Measurements from ENCODE around the gene SLC39A1. TPM values are rescaled to one million over a fixed set of nuclear protein-coding genes. Genes with fewer than 3 reads are reported as not detected.
"Not testable (repeated sequence)": the region's sequence is repeated elsewhere in the genome, so short reads cannot be mapped to it uniquely, and the experiment has no call there.

The SLC39A1 gene
- total RNA-seq, 2 experiments from 2014 or later = 29.6 to 31.1 TPM

GRCh38 chr1:153916297-153916696, 47.0 kb downstream of the SLC39A1 start:
- POLR2A ChIA-PET = interaction anchor here (1.2 kb wide), 2 partner anchors 7 to 74 kb away, joined by 3 to 5 read pairs; no protein-coding TSS in a partner anchor
- H3K27ac Mint-ChIP-seq = no peak overlapping the region

GRCh38 chr1:153912349-153912748, 51.0 kb downstream of the SLC39A1 start:
- H3K4me1 Mint-ChIP-seq = peaks cover 11% of the 10 kb centered on the region
- no peak overlapping the region for H3K27ac Mint-ChIP-seq
- DNase-seq (no peak), ATAC-seq (ENCODE audit: low read depth) (no peak)
- H3K27me3 Mint-ChIP-seq = no peaks in the 10 kb centered on the region
- H3K9me3 Mint-ChIP-seq = no peaks in the 10 kb centered on the region
- no peak overlapping the region for H3K4me3 Mint-ChIP-seq
- POLR2A ChIA-PET = interaction anchor here (2.8 kb wide), 1 partner anchor 11 kb away, joined by 7 read pairs; the partner anchor contains the start of gene GATAD2B
- peaks cover 20% of the 10 kb centered on the region for H3K36me3 Mint-ChIP-seq

More at GRCh38 chr1:153916297-153916696, 47.0 kb downstream of the SLC39A1 start:
- Mint-ChIP-seq H3K9me3 (no peaks in the 10 kb centered on the region), H3K36me3 (peaks cover 13% of the 10 kb centered on the region), H3K4me1 (peaks cover 41% of the 10 kb centered on the region), H3K4me3 (no peak overlapping the region), H3K27me3 (no peaks in the 10 kb centered on the region)
- ATAC-seq (ENCODE audit: low read depth) (no peak), DNase-seq (no peak)

- not testable (repeated sequence) for H3K9me3 Mint-ChIP-seq; DNase-seq; H3K27ac Mint-ChIP-seq; H3K4me3 Mint-ChIP-seq; H3K27me3 Mint-ChIP-seq; ATAC-seq (ENCODE audit: low read depth)
- peaks cover 25% of the 10 kb centered on the region for H3K36me3 Mint-ChIP-seq
- H3K4me1 Mint-ChIP-seq = peaks cover 14% of the 10 kb centered on the region
- POLR2A ChIA-PET = interaction anchor here (2.8 kb wide), 1 partner anchor 13 kb away, joined by 7 read pairs; the partner anchor contains the start of gene GATAD2B
These were observed 52.8 kb downstream of the SLC39A1 start for GRCh38 chr1:153910560-153910959.

Small RNA genes lying within 50 kb of the gene (microRNA-seq; reads per million reads assigned to microRNA genes)
- gene MIR6737 = not detected

Other genes starting within 250 kb of the SLC39A1 start
- 10 to 100 TPM; 53.6 to 57.2 TPM for gene INTS3, start 235.5 kb downstream of the SLC39A1 start, total RNA-seq
- gene SLC27A3, start 188.1 kb downstream of the SLC39A1 start, total RNA-seq = 10 to 100 TPM; 38.9 to 44.0 TPM
- 10 to 100 TPM; 86.3 to 96.7 TPM for gene GATAD2B, start 40.6 kb downstream of the SLC39A1 start, total RNA-seq
- 100 to 1,000 TPM; 173 to 183 TPM for gene DENND4B, start 16.8 kb downstream of the SLC39A1 start, total RNA-seq
- gene CRTC2, start 4.9 kb downstream of the SLC39A1 start, total RNA-seq = 100 to 1,000 TPM; 104 to 115 TPM
- gene CREB3L4, start 4.4 kb upstream of the SLC39A1 start, total RNA-seq = 10 to 100 TPM in 1 of 2 experiments, 1 to 10 TPM in 1; 8.2 to 10.0 TPM
- 100 to 1,000 TPM; 118 TPM for gene JTB, start 14.1 kb upstream of the SLC39A1 start, total RNA-seq
- 1 to 10 TPM; 7.5 to 8.0 TPM for gene RAB13, start 22.8 kb upstream of the SLC39A1 start, total RNA-seq
- 1,000 to 10,000 TPM; 3,346 to 3,734 TPM for gene RPS27, start 27.2 kb upstream of the SLC39A1 start, total RNA-seq
- under 1 TPM; 0.11 to 0.17 TPM for gene NUP210L, start 191.5 kb upstream of the SLC39A1 start, total RNA-seq
- gene TPM3, start 228.6 kb upstream of the SLC39A1 start, total RNA-seq = 100 to 1,000 TPM; 654 to 664 TPM
- not detected for gene CFAP141, start 242.8 kb upstream of the SLC39A1 start, total RNA-seq

Data from activated naive CD8-positive, alpha-beta T cell treated with anti-CD3 and anti-CD28 coated beads, Interleukin-2, amount 10 ng/mL, durations not matched to agents 7 days and 5 days (primary cell).